Activated CD8-positive, alpha-beta memory T cell treated with anti-CD3 and anti-CD28 coated beads, Interleukin-2, amount 10 ng/mL, durations not matched to agents 7 days and 5 days (primary cell): Measurements from ENCODE around the gene MXI1. TPM values are rescaled to one million over a fixed set of nuclear protein-coding genes. Genes with fewer than 3 reads are reported as not detected.
"Not testable (repeated sequence)": the region's sequence is repeated elsewhere in the genome, so short reads cannot be mapped to it uniquely, and the experiment has no call there.

Experiments used
- ATAC-seq: fragments of 150-1000 bp; cut with Tn5 transposase; one replicate; pipeline ENCODE4 v1.10.0; 2021; ENCODE audit warnings: moderate library complexity
- CTCF ChIA-PET: fragments of 350-600 bp; sonication (Branson Sonifier 250); formaldehyde crosslinking; loops from one replicate; lab custom pipeline; 2021; ENCODE audit warnings: antibody characterized with exemption; lab: Charles Lee
- DNase-seq: peaks from one replicate; pipeline ENCODE4 v3.0.0-alpha.2; 2020
- H3K27ac Mint-ChIP-seq: one replicate; pipeline ENCODE4 v1.8.0; 2021; ENCODE audit warnings: mild to moderate bottlenecking, mixed read lengths
- H3K27me3 Mint-ChIP-seq: one replicate; pipeline ENCODE4 v1.8.0; 2021; ENCODE audit warnings: mixed read lengths
- H3K36me3 Mint-ChIP-seq: one replicate; pipeline ENCODE4 v1.8.0; 2021; ENCODE audit warnings: mild to moderate bottlenecking, mixed read lengths
- H3K4me1 Mint-ChIP-seq: one replicate; pipeline ENCODE4 v1.8.0; 2021; ENCODE audit warnings: mixed read lengths
- H3K4me3 Mint-ChIP-seq: one replicate; pipeline ENCODE4 v1.8.0; 2021; ENCODE audit warnings: mild to moderate bottlenecking, moderate library complexity, mixed read lengths
- H3K9me3 Mint-ChIP-seq: one replicate; pipeline ENCODE4 v1.8.0; 2022; ENCODE audit warnings: low read depth, mixed read lengths
- total RNA-seq, 2 experiments: library from RNA; stranded (reverse); gene quantifications; one replicate each; pipeline ENCODE4 v1.2.3, GENCODE V29; 2021

The MXI1 gene
- total RNA-seq, 2 experiments from 2014 or later: 13.6 to 29.1 TPM

- H3K4me1 Mint-ChIP-seq: peaks cover 44% of the 10 kb centered on the region
- ATAC-seq (no peak), DNase-seq (no peak)
- peaks cover 42% of the 10 kb centered on the region for H3K36me3 Mint-ChIP-seq
- H3K27me3 Mint-ChIP-seq: no peaks in the 10 kb centered on the region
- CTCF ChIA-PET: interaction anchor here (1.0 to 4.6 kb wide), 4 partner anchors 8 to 183 kb away, joined by 3 to 23 read pairs (median 5); no protein-coding TSS in a partner anchor
- peaks cover 22% of the 10 kb centered on the region for H3K9me3 Mint-ChIP-seq
- no peak overlapping the region for H3K27ac Mint-ChIP-seq
- H3K4me3 Mint-ChIP-seq: no peak overlapping the region
Observed at GRCh38 chr10:110326351-110327032, 119.1 kb downstream of the MXI1 start.

GRCh38 chr10:110327262-110327914 lies 120.0 kb downstream of the MXI1 start:
- H3K27me3 Mint-ChIP-seq: no peaks in the 10 kb centered on the region
- DNase-seq (no peak), ATAC-seq (no peak)
- no peak overlapping the region for H3K4me3 Mint-ChIP-seq
- H3K27ac Mint-ChIP-seq: no peak overlapping the region
- peaks cover 44% of the 10 kb centered on the region for H3K36me3 Mint-ChIP-seq
- H3K4me1 Mint-ChIP-seq: peaks cover 40% of the 10 kb centered on the region
- CTCF ChIA-PET: interaction anchor here (0.6 to 1.9 kb wide), 3 partner anchors 12 to 17 kb away, joined by 3 to 6 read pairs (median 4); no protein-coding TSS in a partner anchor
- peaks cover 19% of the 10 kb centered on the region for H3K9me3 Mint-ChIP-seq

- Mint-ChIP-seq H3K27me3 (no peaks in the 10 kb centered on the region), H3K27ac (no peak overlapping the region), H3K36me3 (peaks cover 44% of the 10 kb centered on the region), H3K9me3 (peaks cover 21% of the 10 kb centered on the region), H3K4me1 (peaks cover 41% of the 10 kb centered on the region), H3K4me3 (no peak overlapping the region)
- DNase-seq: no peak
- no peak for ATAC-seq
- CTCF ChIA-PET: no interaction called here
Observed at GRCh38 chr10:110330675-110331074, 123.3 kb downstream of the MXI1 start.

GRCh38 chr10:110331226-110331795 lies 123.9 kb downstream of the MXI1 start:
- H3K4me1 Mint-ChIP-seq: peaks cover 41% of the 10 kb centered on the region
- H3K27ac Mint-ChIP-seq, H3K4me3 Mint-ChIP-seq, DNase-seq, H3K27me3 Mint-ChIP-seq, ATAC-seq: not testable (repeated sequence)
- peaks cover 42% of the 10 kb centered on the region for H3K36me3 Mint-ChIP-seq
- CTCF ChIA-PET: interaction anchor here (4.5 kb wide), 1 partner anchor 22 kb away, joined by 35 read pairs; no protein-coding TSS in a partner anchor
- peaks cover 21% of the 10 kb centered on the region for H3K9me3 Mint-ChIP-seq

GRCh38 chr10:110334061-110334656 lies 126.8 kb downstream of the MXI1 start:
- H3K27me3 Mint-ChIP-seq: no peaks in the 10 kb centered on the region
- peak overlapping the region; percentile 68 for H3K27ac Mint-ChIP-seq

GRCh38 chr10:110335314-110336064 lies 128.1 kb downstream of the MXI1 start:
- peaks cover 10% of the 10 kb centered on the region for H3K9me3 Mint-ChIP-seq
- H3K27me3 Mint-ChIP-seq: no peaks in the 10 kb centered on the region
- CTCF ChIA-PET: interaction anchor here (0.9 to 7.7 kb wide), 8 partner anchors 12 to 230 kb away, joined by 3 to 48 read pairs (median 8); partner anchors contain the start of gene SMNDC1
- peaks cover 33% of the 10 kb centered on the region for H3K36me3 Mint-ChIP-seq
- DNase-seq (peak; percentile 48), ATAC-seq (peak; percentile 86)
- peak overlapping the region; percentile 16 for H3K4me3 Mint-ChIP-seq
- H3K27ac Mint-ChIP-seq: peak overlapping the region; percentile 88
- peaks cover 48% of the 10 kb centered on the region for H3K4me1 Mint-ChIP-seq

More at GRCh38 chr10:110334061-110334656, 126.8 kb downstream of the MXI1 start:
- CTCF ChIA-PET: interaction anchor here (0.5 to 4.5 kb wide), 12 partner anchors 10 to 421 kb away, joined by 3 to 35 read pairs (median 4); partner anchors contain the start of gene SMNDC1
- no peak for DNase-seq
- peaks cover 39% of the 10 kb centered on the region for H3K36me3 Mint-ChIP-seq
- H3K9me3 Mint-ChIP-seq: peaks cover 18% of the 10 kb centered on the region
- ATAC-seq: no peak
- H3K4me3 Mint-ChIP-seq: no peak overlapping the region
- H3K4me1 Mint-ChIP-seq: peaks cover 45% of the 10 kb centered on the region

GRCh38 chr10:110336111-110336721 lies 128.8 kb downstream of the MXI1 start:
- Mint-ChIP-seq H3K27me3 (no peaks in the 10 kb centered on the region), H3K27ac (peak overlapping the region; percentile 88), H3K4me1 (peaks cover 48% of the 10 kb centered on the region), H3K9me3 (peaks cover 3% of the 10 kb centered on the region), H3K4me3 (no peak overlapping the region), H3K36me3 (peaks cover 26% of the 10 kb centered on the region)
- DNase-seq: no peak
- CTCF ChIA-PET: interaction anchor here (1.0 to 7.7 kb wide), 6 partner anchors 13 to 177 kb away, joined by 3 to 48 read pairs (median 4); no protein-coding TSS in a partner anchor
- ATAC-seq: no peak

Other genes with a start within 250 kb of the MXI1 start
- gene ADD3, start 199.6 kb upstream of the MXI1 start, total RNA-seq: 100 to 1,000 TPM; 124 to 206 TPM
- gene SMNDC1, start 97.3 kb downstream of the MXI1 start, total RNA-seq: 10 to 100 TPM; 40.9 to 43.5 TPM